ENCODE data around the gene AKIRIN1. TPM values are rescaled to one million over a fixed set of nuclear protein-coding genes. Genes with fewer than 3 reads are reported as not detected.
"Not testable (repeated sequence)": the region's sequence is repeated elsewhere in the genome, so short reads cannot be mapped to it uniquely, and the experiment has no call there.

The AKIRIN1 gene
- total RNA-seq, 1 experiment from 2014 or later: 70.0 TPM

DNA sequence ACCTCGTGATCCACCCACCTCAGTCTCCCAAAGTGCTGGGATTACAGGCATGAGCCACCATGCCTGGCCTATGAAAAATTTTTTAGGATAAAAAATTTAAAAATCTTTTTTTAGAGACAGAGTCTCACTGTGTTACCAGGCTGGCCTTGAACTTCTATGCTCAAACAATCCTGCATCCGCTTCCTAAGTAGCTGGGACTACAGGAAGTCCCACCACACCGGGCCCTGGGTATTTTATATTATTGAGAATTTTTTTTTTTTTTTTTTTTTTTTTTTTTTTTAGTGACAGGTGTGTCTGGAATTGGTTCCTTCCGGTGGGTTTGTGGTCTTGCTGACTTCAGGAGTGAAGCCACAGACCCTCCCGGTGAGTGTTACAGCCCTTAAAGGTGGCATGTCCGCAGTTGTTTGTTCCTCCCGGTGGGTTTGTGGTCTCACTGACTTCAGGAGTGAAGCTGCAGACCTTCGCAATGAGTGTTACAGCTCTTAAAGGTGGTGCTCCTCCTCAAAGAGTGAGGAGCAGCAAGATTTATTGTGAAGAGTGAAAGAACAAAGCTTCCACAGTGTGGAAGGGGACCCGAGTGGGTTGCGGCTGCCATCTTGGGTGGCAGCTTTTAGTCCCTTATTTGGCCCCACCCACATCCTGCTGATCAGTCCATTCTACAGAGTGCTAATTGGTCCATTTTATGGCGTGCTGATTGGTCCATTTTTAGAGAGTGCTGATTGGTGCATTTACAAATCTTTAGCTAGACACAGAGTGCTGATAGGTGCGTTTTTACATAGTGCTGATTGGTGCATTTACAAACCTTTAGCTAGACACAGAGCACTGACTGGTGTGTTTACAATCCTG lies 13.5 kb upstream of the AKIRIN1 start:
- not testable (repeated sequence) for H3K4me1 ChIP-seq (replicated peaks); H3K27me3 ChIP-seq (replicated peaks); H3K27ac ChIP-seq; DNase-seq (ENCODE audit: low read depth in 1 of 2, low spot score in 2 of 2); H3K9me3 ChIP-seq (replicated peaks); H3K36me3 ChIP-seq; H3K4me3 ChIP-seq

DNA sequence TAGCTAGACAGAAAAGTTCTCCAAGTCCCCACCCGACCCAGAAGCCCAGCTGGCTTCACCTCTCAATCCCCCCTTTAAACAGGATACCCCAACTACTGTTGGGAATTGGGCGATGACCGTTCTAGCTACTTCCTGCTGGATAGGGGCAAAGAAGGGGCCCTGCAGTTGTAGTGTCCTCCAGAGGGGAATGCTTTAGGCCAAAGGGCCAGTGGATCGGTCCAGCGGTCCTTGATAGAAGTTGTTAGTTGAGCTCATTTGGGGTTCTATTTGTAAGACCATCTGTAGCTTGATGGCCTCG lies 12.9 kb upstream of the AKIRIN1 start:
- not testable (repeated sequence) for H3K27me3 ChIP-seq (replicated peaks); H3K36me3 ChIP-seq; H3K9me3 ChIP-seq (replicated peaks); H3K4me1 ChIP-seq (replicated peaks); H3K4me3 ChIP-seq; H3K27ac ChIP-seq; DNase-seq (ENCODE audit: low read depth in 1 of 2, low spot score in 2 of 2)

DNA sequence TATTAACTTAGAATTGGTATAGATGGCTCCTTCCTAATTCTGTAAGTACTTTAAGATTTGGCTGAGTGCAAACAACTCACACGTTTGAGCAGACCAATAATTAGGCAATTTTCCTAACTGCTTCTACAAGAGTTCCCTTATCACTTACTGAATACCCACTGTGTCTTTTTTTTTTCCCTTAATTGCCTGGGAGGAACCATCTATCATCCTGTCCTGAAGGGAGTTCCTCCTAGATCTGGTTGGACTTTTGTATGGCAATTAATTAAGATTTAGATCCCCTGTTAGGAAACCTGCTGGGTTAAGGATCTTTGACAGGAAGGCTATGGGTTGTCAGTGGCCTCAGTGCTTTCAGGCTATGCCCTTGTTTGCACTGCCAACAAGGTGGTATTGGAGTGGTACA lies 11.7 kb upstream of the AKIRIN1 start:
- H3K36me3 ChIP-seq; H3K27me3 ChIP-seq (replicated peaks); DNase-seq (ENCODE audit: low read depth in 1 of 2, low spot score in 2 of 2); H3K27ac ChIP-seq; H3K9me3 ChIP-seq (replicated peaks); H3K4me3 ChIP-seq; H3K4me1 ChIP-seq (replicated peaks): not testable (repeated sequence)

DNA sequence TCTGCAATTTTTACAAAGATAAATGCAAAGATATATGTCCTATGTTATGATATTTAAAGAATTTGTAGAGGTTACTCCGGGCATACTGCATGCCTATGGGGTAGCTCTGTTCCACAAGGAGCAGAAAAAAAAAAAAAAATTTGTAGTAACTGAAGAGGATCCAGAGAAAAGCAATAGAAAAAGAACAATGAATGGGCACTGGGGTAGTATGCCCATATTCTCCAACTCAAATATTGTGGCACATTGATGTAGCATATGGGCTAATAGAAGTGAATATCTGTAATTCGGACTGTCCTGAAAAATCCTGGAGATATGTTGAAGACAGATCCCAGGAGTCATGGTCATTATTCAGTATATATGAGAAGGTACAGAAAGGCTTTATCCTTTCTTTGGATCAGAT lies 1.1 kb upstream of the AKIRIN1 start:
- H3K27me3 ChIP-seq (replicated peaks): no peaks in the 10 kb centered on the region

DNA sequence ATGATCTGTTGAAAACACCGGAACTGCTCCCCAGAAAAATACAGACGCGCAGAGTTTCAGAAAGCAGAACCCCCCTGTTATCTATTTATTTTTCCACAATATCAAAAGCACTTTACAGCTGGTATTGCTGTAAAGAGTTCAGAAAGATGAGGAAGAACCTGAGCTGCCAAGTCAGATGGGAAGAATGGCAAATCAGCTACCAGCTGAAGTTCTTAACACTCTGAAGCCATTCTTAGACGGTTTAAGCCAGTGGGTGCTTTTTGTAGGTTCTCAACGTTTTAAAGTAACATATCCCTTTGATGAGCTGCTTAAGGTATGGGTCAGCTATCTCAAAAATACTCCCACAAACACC lies 714 bp upstream of the AKIRIN1 start:
- peaks cover 4% of the 10 kb centered on the region for H3K9me3 ChIP-seq (replicated peaks)
- DNase-seq (ENCODE audit: low read depth in 1 of 2, low spot score in 2 of 2): no peak
- H3K36me3 ChIP-seq: peaks cover 36% of the 10 kb centered on the region
- H3K4me1 ChIP-seq (replicated peaks): peaks cover 21% of the 10 kb centered on the region
- H3K4me3 ChIP-seq: peak overlapping the region; percentile 100
- peak overlapping the region; percentile 98 for H3K27ac ChIP-seq
- H3K27me3 ChIP-seq (replicated peaks): no peaks in the 10 kb centered on the region

More for the DNA sequence above, 1.1 kb upstream of the AKIRIN1 start:
- Histone ChIP-seq H3K9me3 (replicated peaks) (peaks cover 4% of the 10 kb centered on the region), H3K4me3 (peak overlapping the region; percentile 100; the same call in 1 of the 2 replicates), H3K27ac (no peak overlapping the region), H3K36me3 (peaks cover 32% of the 10 kb centered on the region), H3K4me1 (replicated peaks) (peaks cover 21% of the 10 kb centered on the region)
- no peak for DNase-seq (ENCODE audit: low read depth in 1 of 2, low spot score in 2 of 2)

DNA sequence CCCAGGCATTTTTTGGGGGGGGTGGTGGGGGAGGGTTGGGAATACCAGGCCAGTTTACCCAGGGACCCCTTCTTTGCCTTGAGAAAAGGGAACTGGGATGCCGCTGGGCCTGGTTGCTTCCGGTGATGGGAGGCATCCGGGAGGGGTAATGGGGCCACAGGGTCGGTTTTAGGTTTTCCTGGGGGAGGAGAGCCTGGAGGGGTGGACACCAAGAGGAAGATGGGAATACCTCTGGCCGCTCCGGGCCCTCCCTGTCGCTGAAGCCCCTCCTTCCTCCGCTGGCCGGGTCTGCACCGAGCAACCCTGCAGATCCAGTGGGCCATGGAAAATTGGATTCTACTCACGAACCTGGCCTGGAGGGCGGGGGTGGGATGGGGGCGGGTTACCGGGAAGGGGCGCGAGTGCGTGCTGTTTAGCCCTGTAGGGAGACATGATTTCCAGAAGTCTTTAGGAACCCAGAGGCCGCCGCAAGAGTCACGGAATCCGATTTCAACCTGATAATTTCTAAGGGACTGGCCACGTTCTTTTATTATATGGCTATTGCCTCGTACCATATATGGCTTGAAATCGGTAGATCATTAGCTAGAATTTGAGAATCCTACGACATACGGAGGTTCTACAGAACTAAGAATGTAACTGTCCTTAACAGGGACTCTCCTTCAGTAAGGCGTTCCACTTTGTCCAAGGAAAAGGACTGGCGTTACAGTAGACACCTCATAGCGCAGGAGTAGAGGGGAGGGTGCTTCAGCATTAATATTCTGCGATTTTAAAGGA lies 749 bp downstream of the AKIRIN1 start:
- Histone ChIP-seq H3K27me3 (replicated peaks) (no peaks in the 10 kb centered on the region), H3K27ac (peak overlapping the region; percentile 98), H3K4me1 (replicated peaks) (peaks cover 25% of the 10 kb centered on the region), H3K9me3 (replicated peaks) (peaks cover 4% of the 10 kb centered on the region), H3K4me3 (peak overlapping the region; percentile 100), H3K36me3 (peaks cover 51% of the 10 kb centered on the region)
- peak; percentile 34 to 66 for DNase-seq (ENCODE audit: low read depth in 1 of 2, low spot score in 2 of 2)

DNA sequence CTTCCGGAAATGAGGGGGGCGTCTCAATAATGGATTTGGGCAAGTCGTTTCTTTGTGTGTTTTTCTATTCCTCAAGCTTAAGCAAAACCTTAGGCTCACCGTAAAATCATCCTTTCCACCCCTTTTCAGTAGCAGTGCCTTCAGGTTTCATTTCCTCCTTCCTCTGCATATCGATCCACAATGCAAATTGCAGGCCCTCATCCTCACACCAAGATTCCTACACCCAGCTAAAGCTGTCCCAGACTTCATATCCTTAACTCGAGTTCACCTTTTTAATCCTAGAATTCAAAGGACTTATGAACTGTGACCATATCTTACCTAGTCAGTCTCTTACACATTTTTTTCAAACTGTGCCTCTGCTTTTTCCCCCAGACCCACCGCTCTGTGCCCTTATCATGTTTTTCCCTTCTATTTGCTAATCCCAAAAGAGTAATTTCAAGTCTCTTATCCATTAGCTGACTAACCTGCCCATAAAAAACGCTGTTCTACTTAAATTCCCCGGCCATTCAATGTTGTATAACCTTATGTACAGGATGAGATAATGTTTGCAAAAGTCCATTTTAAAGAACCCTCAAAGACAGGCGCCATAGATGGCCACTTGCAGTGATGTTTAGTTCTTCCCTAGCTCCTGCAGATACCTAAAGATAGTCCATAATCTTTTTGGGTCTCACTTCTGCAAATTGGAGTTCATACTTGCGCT lies 1.5 kb downstream of the AKIRIN1 start:
- no peak overlapping the region for H3K27ac ChIP-seq
- peaks cover 4% of the 10 kb centered on the region for H3K9me3 ChIP-seq (replicated peaks)
- no peak for DNase-seq (ENCODE audit: low read depth in 1 of 2, low spot score in 2 of 2)
- H3K4me1 ChIP-seq (replicated peaks): peaks cover 32% of the 10 kb centered on the region
- H3K36me3 ChIP-seq: peaks cover 56% of the 10 kb centered on the region
- peak overlapping the region; percentile 100 for H3K4me3 ChIP-seq
- H3K27me3 ChIP-seq (replicated peaks): no peaks in the 10 kb centered on the region

DNA sequence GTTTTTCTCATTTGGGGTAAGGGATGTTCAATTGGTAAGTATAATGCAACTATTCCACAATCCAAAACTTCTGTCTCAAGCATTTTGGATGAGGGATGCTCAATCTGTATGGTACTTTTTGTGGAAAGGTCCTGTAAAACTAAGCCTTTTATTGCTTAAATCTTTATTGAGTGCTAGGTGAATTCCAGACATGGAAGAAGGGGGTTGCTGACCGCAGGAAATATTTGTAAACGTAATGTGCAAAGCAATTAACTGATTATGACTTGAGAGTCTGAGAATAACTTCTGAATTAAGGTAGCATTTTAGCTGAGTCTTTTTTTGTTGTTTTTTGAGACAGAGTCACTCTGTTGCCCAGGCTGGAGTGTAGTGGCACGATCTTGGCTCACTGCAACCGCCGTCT lies 3.1 kb downstream of the AKIRIN1 start:
- H3K4me3 ChIP-seq: no peak overlapping the region
- H3K9me3 ChIP-seq (replicated peaks): peaks cover 4% of the 10 kb centered on the region
- peaks cover 73% of the 10 kb centered on the region for H3K36me3 ChIP-seq
- H3K4me1 ChIP-seq (replicated peaks): peaks cover 37% of the 10 kb centered on the region
- H3K27me3 ChIP-seq (replicated peaks): no peaks in the 10 kb centered on the region
- H3K27ac ChIP-seq: no peak overlapping the region
- DNase-seq (ENCODE audit: low read depth in 1 of 2, low spot score in 2 of 2): no peak

DNA sequence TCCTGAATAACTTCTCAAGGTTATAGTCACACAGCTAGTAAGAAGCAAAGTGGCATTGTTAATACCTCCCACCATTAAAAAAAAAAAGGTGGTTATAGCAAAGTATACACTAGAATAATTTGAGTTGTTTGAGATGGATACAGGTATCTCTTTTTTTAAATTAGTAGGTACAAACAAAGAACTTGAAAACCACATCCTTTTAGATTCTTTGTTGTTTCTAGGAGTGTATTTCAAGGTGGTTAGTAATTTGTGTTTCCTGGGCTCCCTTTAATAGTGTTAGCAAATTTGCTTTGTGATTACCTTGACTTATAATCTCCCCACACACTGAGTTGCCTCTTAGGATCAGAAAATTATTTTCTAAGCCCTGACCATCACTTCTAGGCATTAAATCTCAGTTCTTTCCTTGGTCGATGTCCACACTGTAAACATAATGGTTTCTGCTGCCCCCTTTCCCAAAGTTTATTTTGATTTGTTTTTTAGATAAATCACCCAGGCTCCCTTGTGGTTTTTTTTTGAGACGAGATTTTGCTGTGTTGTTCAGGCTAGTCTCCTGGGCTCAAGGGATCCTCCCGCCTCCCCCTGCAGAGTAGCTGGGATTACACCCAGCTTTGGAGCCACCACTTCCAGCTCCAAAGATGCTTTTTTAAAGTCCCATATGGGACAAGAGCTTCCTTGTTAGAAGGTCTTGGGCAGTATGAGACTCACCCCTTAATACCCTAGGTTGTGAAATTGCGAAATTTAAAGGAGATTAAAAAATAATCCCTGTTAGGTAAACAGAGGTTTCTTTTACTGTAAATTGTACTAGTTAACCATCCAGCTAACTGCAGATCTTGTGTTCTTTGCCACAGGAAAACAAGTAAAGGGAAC lies 6.2 kb downstream of the AKIRIN1 start:
- Histone ChIP-seq H3K36me3 (peaks cover 94% of the 10 kb centered on the region), H3K4me1 (replicated peaks) (peaks cover 26% of the 10 kb centered on the region), H3K27me3 (replicated peaks) (no peaks in the 10 kb centered on the region), H3K4me3 (no peak overlapping the region), H3K27ac (no peak overlapping the region), H3K9me3 (replicated peaks) (no peaks in the 10 kb centered on the region)
- peak in 1 of 2 experiments; percentile 26 for DNase-seq (ENCODE audit: low read depth in 1 of 2, low spot score in 2 of 2)

DNA sequence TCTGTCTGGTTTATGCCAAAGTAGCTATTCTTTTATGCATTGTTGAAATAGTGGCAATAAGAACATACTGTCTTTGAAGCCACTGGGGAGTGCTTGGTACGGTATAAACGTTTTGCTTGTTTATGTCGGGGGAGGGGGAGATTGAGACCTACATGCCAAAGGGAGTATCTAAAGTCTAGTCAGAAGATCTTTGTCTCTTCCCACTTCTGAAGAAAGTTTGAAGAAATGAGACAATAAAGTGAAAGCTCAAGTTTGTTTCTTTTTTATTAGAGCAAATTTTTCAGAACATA lies 6.8 kb downstream of the AKIRIN1 start:
- peaks cover 94% of the 10 kb centered on the region for H3K36me3 ChIP-seq
- H3K9me3 ChIP-seq (replicated peaks): no peaks in the 10 kb centered on the region
- no peaks in the 10 kb centered on the region for H3K27me3 ChIP-seq (replicated peaks)
- H3K27ac ChIP-seq: no peak overlapping the region
- no peak for DNase-seq (ENCODE audit: low read depth in 1 of 2, low spot score in 2 of 2)
- H3K4me3 ChIP-seq: no peak overlapping the region
- H3K4me1 ChIP-seq (replicated peaks): peaks cover 21% of the 10 kb centered on the region

DNA sequence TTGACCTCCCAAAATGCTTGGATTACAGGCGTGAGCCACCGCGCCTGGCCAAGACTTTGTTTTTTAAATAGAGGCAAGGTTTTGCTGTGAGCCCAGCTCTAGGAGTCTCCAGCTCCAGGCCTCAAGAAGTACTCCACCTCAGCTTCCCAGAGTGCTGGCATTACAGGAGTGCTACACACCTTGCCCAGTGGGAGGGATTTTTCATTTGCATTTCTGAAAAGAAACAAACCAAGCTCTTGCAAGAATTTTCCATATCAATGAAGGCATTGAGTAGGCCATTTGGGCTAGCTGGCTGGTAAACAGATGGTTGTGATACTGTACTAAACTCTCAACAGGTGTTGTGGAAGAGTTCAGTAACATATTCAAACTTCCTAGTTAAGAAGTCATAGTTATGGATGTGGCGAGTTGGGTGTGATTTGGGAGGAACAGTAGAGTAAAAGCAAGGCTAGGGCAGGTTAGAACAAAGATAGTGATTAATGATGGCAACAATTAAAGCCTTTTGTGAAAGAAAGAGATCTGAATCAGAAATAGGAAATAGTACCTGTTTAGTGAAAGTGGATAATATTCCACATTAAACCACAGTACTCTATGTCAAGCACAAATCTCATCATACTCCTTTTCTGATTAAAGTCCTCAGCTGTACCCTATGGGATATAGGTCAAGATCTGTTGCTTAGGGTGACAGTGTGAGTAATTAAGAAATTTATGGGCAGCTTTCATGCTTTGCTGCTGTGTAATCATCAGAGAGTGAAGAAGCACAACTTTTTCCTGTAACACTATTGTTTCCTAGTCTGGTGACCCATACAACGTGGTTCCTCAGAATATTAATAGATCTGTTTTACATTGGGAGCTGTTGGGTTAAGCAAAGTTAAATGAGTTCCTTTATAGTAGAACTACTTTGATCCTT lies 10.7 kb downstream of the AKIRIN1 start:
- Histone ChIP-seq H3K36me3 (peaks cover 95% of the 10 kb centered on the region), H3K27ac (no peak overlapping the region), H3K4me1 (replicated peaks) (peaks cover 22% of the 10 kb centered on the region), H3K4me3 (no peak overlapping the region), H3K9me3 (replicated peaks) (no peaks in the 10 kb centered on the region), H3K27me3 (replicated peaks) (no peaks in the 10 kb centered on the region)
- no peak for DNase-seq (ENCODE audit: low read depth in 1 of 2, low spot score in 2 of 2)

DNA sequence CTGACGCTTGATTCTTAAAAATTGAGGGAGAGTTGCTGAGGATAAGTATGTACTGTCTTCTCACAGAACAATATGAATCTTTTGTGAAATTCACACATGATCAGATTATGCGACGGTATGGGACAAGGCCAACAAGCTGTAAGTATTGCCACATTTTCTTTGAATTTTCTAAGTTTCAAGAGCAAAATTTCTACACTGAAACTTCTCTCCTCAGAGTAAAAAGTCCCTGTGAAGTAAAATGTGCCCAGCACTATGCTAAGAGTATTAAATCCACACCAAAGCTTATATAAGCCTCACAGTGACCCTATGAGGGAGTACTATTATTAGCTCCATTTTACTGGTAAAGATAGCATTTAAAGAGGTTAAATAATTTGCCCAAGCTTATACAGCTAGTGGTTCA lies 12.2 kb downstream of the AKIRIN1 start:
- Histone ChIP-seq H3K36me3 (peaks cover 97% of the 10 kb centered on the region), H3K9me3 (replicated peaks) (no peaks in the 10 kb centered on the region), H3K4me1 (replicated peaks) (peaks cover 8% of the 10 kb centered on the region; the same call in 1 of the 2 replicates), H3K27me3 (replicated peaks) (no peaks in the 10 kb centered on the region), H3K4me3 (no peak overlapping the region), H3K27ac (no peak overlapping the region)
- DNase-seq (ENCODE audit: low read depth in 1 of 2, low spot score in 2 of 2): no peak

DNA sequence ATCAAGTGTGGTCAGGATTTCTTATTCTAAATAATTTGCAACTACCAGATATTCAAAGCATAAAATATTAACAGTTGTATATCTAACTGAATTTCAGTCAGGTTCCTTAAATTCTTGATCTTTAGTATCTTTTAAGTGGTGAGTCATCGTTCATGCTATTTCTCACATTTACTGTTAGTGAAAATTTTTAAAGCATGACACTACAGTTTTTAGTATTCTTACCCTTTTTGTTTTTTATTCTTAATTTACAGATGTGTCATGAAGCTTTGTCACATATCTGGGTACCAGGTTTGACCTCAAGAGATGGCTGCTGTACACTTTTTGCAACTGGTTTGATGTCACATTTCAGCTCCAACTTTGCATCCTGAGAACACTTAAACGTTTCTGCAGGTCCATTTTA lies 12.7 kb downstream of the AKIRIN1 start:
- Histone ChIP-seq H3K27ac (no peak overlapping the region), H3K36me3 (peaks cover 97% of the 10 kb centered on the region)

More for the DNA sequence above, 12.7 kb downstream of the AKIRIN1 start:
- Histone ChIP-seq H3K27me3 (replicated peaks) (no peaks in the 10 kb centered on the region), H3K4me1 (replicated peaks) (peaks cover 8% of the 10 kb centered on the region; the same call in 1 of the 2 replicates), H3K4me3 (no peak overlapping the region), H3K9me3 (replicated peaks) (no peaks in the 10 kb centered on the region)
- DNase-seq (ENCODE audit: low read depth in 1 of 2, low spot score in 2 of 2): no peak
